ENCODE data around the gene ADAP2. TPM values are rescaled to one million over a fixed set of nuclear protein-coding genes. Genes with fewer than 3 reads are reported as not detected.

The ADAP2 gene
- total RNA-seq, 4 donors from 2014 or later: 10.5 to 19.1 (median 14.7) TPM

DNA sequence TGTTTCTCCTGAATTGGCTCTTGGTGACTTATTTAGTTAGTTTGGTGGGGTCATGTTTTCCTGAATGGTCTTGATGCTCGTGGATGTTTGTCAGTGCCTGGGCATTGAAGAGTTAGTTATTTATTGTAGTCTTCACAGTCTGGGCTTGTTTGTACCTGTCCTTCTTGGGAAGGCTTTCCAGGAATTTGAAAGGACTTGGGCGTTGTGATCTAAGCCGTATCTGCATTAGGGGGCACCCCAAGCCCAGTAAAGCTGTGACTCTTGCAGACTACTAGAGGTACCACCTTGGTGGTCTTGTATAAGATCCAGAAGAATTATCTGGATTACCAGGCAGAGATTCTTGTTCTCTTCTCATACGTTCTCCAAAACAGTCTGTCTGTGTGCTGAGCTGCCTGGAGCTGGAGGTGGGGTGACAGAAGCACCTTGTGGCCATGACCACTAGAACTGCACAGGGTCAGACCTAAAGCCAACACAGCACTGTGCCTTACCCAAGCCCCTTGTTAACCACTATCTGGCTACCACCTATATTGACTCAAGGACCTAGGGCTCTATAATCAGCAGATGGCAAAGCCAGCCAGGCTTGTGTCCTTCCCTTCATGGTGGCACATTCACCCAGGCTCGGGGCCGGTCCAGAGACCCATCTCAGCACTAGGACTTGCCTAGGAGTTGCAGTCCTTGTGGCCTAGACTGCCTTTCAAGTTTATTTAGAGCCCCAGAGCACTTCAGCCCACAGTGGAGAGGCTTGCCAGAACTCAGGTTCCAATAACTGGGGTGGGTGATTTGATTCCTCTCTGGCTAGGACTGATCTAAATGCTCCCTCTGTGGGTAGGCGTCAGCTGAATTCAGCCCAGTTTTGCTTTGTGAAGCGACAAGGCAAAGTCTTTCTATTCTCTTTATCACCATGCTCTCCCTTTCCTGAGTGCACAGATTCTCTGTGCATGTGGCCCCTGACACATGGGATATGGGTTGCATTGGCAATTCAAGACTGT is 60.1 kb downstream of the ADAP2 start:
- TF ChIP-seq, protein P1, sequence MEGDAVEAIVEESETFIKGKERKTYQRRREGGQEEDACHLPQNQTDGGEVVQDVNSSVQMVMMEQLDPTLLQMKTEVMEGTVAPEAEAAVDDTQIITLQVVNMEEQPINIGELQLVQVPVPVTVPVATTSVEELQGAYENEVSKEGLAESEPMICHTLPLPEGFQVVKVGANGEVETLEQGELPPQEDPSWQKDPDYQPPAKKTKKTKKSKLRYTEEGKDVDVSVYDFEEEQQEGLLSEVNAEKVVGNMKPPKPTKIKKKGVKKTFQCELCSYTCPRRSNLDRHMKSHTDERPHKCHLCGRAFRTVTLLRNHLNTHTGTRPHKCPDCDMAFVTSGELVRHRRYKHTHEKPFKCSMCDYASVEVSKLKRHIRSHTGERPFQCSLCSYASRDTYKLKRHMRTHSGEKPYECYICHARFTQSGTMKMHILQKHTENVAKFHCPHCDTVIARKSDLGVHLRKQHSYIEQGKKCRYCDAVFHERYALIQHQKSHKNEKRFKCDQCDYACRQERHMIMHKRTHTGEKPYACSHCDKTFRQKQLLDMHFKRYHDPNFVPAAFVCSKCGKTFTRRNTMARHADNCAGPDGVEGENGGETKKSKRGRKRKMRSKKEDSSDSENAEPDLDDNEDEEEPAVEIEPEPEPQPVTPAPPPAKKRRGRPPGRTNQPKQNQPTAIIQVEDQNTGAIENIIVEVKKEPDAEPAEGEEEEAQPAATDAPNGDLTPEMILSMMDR (IDR thresholded peaks at IDR 0.05): no peak
- TF ChIP-seq EP300 (IDR thresholded peaks at IDR 0.05) (no peak), POLR2AphosphoS5 (IDR thresholded peaks at IDR 0.05) (no peak), POLR2A (IDR thresholded peaks at IDR 0.05; ENCODE audit: low read depth) (no peak)
- H3K27ac ChIP-seq (replicated peaks in 1 of 4): no peak overlapping the region
- H3K4me3 ChIP-seq: no peak overlapping the region
- DNase-seq (ENCODE audit: extremely low spot score): no peak
- H3K9me3 ChIP-seq: no peaks in the 10 kb centered on the region
- WGBS: 85% methylated on average over 8 of the region's 8 CpGs
- H3K4me1 ChIP-seq: no peaks in the 10 kb centered on the region
- peaks cover 14 to 24% (median 21%) of the 10 kb centered on the region in 4 donors for H3K36me3 ChIP-seq
- H3K27me3 ChIP-seq: no peaks in the 10 kb centered on the region
- intact Hi-C loops (cut with DNase I): no loop called here

DNA sequence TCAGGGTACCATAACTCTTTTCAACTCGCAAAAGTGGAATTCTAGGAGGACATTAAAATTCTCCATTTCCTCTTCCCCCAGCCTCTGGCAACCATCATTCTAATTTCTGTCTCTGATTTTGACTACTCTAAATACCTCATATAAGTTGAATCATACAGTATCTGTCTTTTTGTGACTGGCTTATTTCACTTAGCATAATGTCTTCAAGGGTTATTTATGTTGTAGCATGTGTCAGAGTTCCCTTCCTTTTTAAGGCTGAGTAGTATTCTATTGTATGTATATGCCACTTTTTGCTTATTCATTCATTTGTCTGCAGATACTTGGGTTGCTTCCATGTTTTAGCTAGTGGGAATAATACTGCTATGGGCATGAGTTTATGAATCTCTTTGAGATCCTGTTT is 61.1 kb downstream of the ADAP2 start:
- no peaks in the 10 kb centered on the region for H3K4me1 ChIP-seq
- 92% methylated on average over 1 of the region's 1 CpG for WGBS
- no peak for TF ChIP-seq EP300 (IDR thresholded peaks at IDR 0.05)
- TF ChIP-seq POLR2A (IDR thresholded peaks at IDR 0.05; ENCODE audit: low read depth): no peak
- no peak for TF ChIP-seq POLR2AphosphoS5 (IDR thresholded peaks at IDR 0.05)
- TF ChIP-seq, protein P1 (IDR thresholded peaks at IDR 0.05): no peak
- peaks cover 14 to 35% (median 26%) of the 10 kb centered on the region in 4 donors for H3K36me3 ChIP-seq
- DNase-seq (ENCODE audit: extremely low spot score): no peak
- H3K27ac ChIP-seq (replicated peaks in 1 of 4): no peak overlapping the region
- no peaks in the 10 kb centered on the region for H3K9me3 ChIP-seq
- H3K4me3 ChIP-seq: no peak overlapping the region
- H3K27me3 ChIP-seq: no peaks in the 10 kb centered on the region
- intact Hi-C loops (cut with DNase I): no loop called here

DNA sequence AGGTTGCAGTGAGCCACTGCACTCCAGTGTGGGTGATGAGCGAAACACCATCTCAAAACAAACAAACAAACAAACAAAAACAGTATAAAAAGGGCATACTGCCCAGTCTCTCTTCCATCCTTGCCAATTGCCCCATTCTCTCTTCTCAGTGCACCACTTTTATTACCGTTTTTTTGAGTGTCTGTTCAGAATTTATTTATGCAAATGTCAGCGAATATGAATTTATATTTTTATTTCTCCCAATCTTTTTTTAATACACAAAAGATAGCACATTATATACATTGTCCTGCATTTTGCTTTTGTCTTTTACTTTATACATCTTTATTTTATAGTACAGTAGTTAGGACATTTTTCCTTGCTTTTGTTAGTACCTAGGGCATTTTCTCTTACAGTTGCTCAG is 68.7 kb downstream of the ADAP2 start:
- no peak for TF ChIP-seq EP300 (IDR thresholded peaks at IDR 0.05)
- TF ChIP-seq, protein P1 (IDR thresholded peaks at IDR 0.05): no peak
- intact Hi-C loops (cut with DNase I): no loop called here
- Histone ChIP-seq H3K9me3 (no peaks in the 10 kb centered on the region), H3K36me3 (peaks cover 14 to 84% (median 42%) of the 10 kb centered on the region in 4 donors), H3K27me3 (no peaks in the 10 kb centered on the region), H3K4me1 (no peaks in the 10 kb centered on the region), H3K27ac (replicated peaks in 1 of 4) (no peak overlapping the region), H3K4me3 (no peak overlapping the region)
- no peak for DNase-seq (ENCODE audit: extremely low spot score)
- 85% methylated on average over 3 of the region's 3 CpGs for WGBS

DNA sequence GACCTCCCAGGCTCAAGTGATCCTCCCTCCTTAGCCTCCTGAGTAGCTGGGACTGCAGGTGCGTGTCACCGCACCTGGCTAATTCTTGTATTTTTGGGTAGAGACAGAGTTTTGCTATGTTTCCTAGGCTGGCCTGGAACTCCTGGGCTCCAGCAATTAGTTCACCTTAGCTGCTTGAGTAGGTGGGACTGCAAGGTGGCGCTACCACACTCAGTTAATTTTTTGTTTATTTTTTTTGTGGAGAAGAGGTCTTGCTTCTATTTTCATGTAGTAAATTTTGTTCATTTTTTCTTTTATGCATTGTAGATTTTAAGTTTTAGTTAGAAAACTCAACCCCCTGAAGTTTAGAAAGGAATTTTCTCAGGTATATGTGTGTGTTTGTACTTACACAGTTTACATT is 70.8 kb downstream of the ADAP2 start:
- Histone ChIP-seq H3K36me3 (peaks cover 24 to 81% (median 38%) of the 10 kb centered on the region in 4 donors), H3K4me3 (no peak overlapping the region), H3K9me3 (no peaks in the 10 kb centered on the region), H3K27me3 (no peaks in the 10 kb centered on the region), H3K27ac (replicated peaks in 1 of 4) (no peak overlapping the region), H3K4me1 (no peaks in the 10 kb centered on the region)
- WGBS: 100% methylated on average over 3 of the region's 3 CpGs
- no peak for DNase-seq (ENCODE audit: extremely low spot score)
- intact Hi-C loops (cut with DNase I): no loop called here
- TF ChIP-seq POLR2AphosphoS5 (IDR thresholded peaks at IDR 0.05): no peak
- TF ChIP-seq POLR2A (IDR thresholded peaks at IDR 0.05; ENCODE audit: low read depth): no peak
- TF ChIP-seq EP300 (IDR thresholded peaks at IDR 0.05): no peak
- TF ChIP-seq, protein P1 (IDR thresholded peaks at IDR 0.05): no peak

Data from esophagus muscularis mucosa (tissue), 4 donors.